A549 (cell line): Measurements from ENCODE around the gene ZMYND12. TPM values are rescaled to one million over a fixed set of nuclear protein-coding genes. Genes with fewer than 3 reads are reported as not detected.
A peak's percentile ranks its signal among the peaks of the same experiment; 100 is the strongest.
"Not testable (repeated sequence)": the region's sequence is repeated elsewhere in the genome, so short reads cannot be mapped to it uniquely, and the experiment has no call there.

Experiments
- ATAC-seq, 2 experiments: fragments of 200-7000 bp in 1 of 2; fragments of >200 bp in 1 of 2; cut with Nextera tagmentation in 1 of 2; cut with Tn5 transposase in 1 of 2; 3 replicates each; pipeline versions ENCODE4 v1.8.0 to v1.9.1; 2018 to 2020; ENCODE audit warnings: mild to moderate bottlenecking in 1 of 2, moderate library complexity in 1 of 2
- CTCF ChIA-PET: fragments of 300-600 bp; sonication (Branson Sonifier 250); formaldehyde crosslinking; extraction: SDS; loops from one replicate; lab custom pipeline; 2021; ENCODE audit warnings: antibody characterized with exemption, inconsistent platforms; lab: Yijun Ruan, JAX
- POLR2A ChIA-PET: fragments of 350-600 bp; formaldehyde crosslinking; extraction: SDS; loops from one replicate; lab custom pipeline; 2021; ENCODE audit warnings: antibody characterized with exemption, inconsistent platforms; lab: Yijun Ruan, JAX
- DNase-seq, 2 experiments: peaks; one replicate each; pipeline versions ENCODE4 v3.0.0 to v3.0.0-alpha.2; 2011 to 2016; ENCODE audit warnings: low read depth in 1 of 2, low spot score in 1 of 2
- FAIRE-seq: peaks from 2 replicates; lab custom pipeline; 2011; peaks lifted over from hg19 to GRCh38; lab: Jason Lieb, UNC
- H3K27ac ChIP-seq, 2 experiments: fragments of >200 bp; sonication (Bioruptor Twin); formaldehyde crosslinking; 3 replicates each; pipeline ENCODE4 v1.5.1; 2016 to 2017
- H3K4me1 ChIP-seq: fragments of >200 bp; sonication (Bioruptor Twin); formaldehyde crosslinking; 3 replicates; pipeline ENCODE4 v1.6.1; 2016
- H3K4me2 ChIP-seq: fragments of >200 bp; sonication (Bioruptor Twin); formaldehyde crosslinking; 3 replicates; pipeline ENCODE4 v1.6.1; 2016
- H3K4me3 ChIP-seq: fragments of >200 bp; sonication (Bioruptor Twin); formaldehyde crosslinking; 3 replicates; pipeline ENCODE4 v1.5.1; 2016
- H3K9me3 ChIP-seq: fragments of >200 bp; sonication (Bioruptor Twin); formaldehyde crosslinking; 3 replicates; pipeline ENCODE4 v1.6.1; 2016
- CBX2 ChIP-seq: fragments of 200-600 bp; sonication (generic); IDR thresholded peaks from 2 replicates; pipeline ENCODE4 v1.6.1; 2016; ENCODE audit warnings: low read depth, mild to moderate bottlenecking, borderline replicate concordance
- CTCF ChIP-seq: fragments of >200 bp; sonication (Bioruptor Twin); formaldehyde crosslinking; IDR thresholded peaks from 3 replicates; pipeline ENCODE4 v1.5.1; 2016
- E2F6 ChIP-seq: IDR thresholded peaks from 2 replicates; pipeline ENCODE4 v1.6.1; 2012; ENCODE audit warnings: low read depth, borderline replicate concordance
- EHF ChIP-seq: fragments of 250-450 bp; sonication (Bioruptor Pico); IDR thresholded peaks from 2 replicates; pipeline ENCODE4 v1.5.0; 2020; ENCODE audit warnings: mild to moderate bottlenecking
- FOSL2 ChIP-seq, 2 experiments: fragments of 450-650 bp in 1 of 2; fragments of >200 bp in 1 of 2; sonication (Bioruptor Twin) in 1 of 2; formaldehyde crosslinking; IDR thresholded peaks; 2 replicates each; pipeline versions ENCODE4 v1.5.0 to v1.6.1; 2016 to 2020; ENCODE audit warnings: mild to moderate bottlenecking in 1 of 2, moderate library complexity in 1 of 2
- KDM1A ChIP-seq: fragments of 200-600 bp; sonication (generic); IDR thresholded peaks from 2 replicates; pipeline ENCODE4 v1.6.1; 2016; ENCODE audit warnings: low read depth, mild to moderate bottlenecking
- POLR2AphosphoS2 ChIP-seq: conservative IDR thresholded peaks from 2 replicates; pipeline ENCODE4 v1.6.1; 2012; ENCODE audit warnings: low read length, improper control_type of control experiment, inconsistent platforms
- RAD21 ChIP-seq, 2 experiments: fragments of >200 bp in 1 of 2; sonication (Bioruptor Twin) in 1 of 2; formaldehyde crosslinking in 1 of 2; IDR thresholded peaks in 1 of 2; conservative IDR thresholded peaks in 1 of 2; 2 replicates in 1 of 2; 3 replicates in 1 of 2; pipeline ENCODE4 v1.6.1; 2012 to 2018; ENCODE audit warnings: inconsistent platforms in 1 of 2
- REST ChIP-seq: fragments of 200-600 bp; sonication (generic); IDR thresholded peaks from 2 replicates; pipeline ENCODE4 v1.6.1; 2016; ENCODE audit warnings: antibody characterized with exemption, mild to moderate bottlenecking, moderate library complexity
- RFX5 ChIP-seq: fragments of 450-650 bp; IDR thresholded peaks from 2 replicates; pipeline ENCODE4 v1.7.1; 2014; ENCODE audit warnings: antibody characterized with exemption, mild to moderate bottlenecking, moderate library complexity
- TP53 ChIP-seq: fragments of 250-450 bp; sonication (Bioruptor Pico); IDR thresholded peaks from 2 replicates; pipeline ENCODE4 v1.5.0; 2021; ENCODE audit warnings: mild to moderate bottlenecking, moderate library complexity
- ZFP36 ChIP-seq: fragments of 450-650 bp; IDR thresholded peaks from 2 replicates; pipeline ENCODE4 v1.6.1; 2014; ENCODE audit warnings: borderline replicate concordance; ENCODE audit not compliant: partially characterized antibody
- WGBS: methylation state at CpG from one replicate; pipeline ENCODE4 v1.1.6; 2017; ENCODE audit errors: missing lambda C conversion rate; 5-methylcytosine and 5-hydroxymethylcytosine counted together
- polyA plus RNA-seq, 4 experiments: library from polyadenylated mRNA; depleted of rRNA in 3 of 4; stranded (reverse); fragments of >200 nt; fragmentation: RNase III in 1 of 4; extraction: RNeasy Plus Mini Kit Qiagen cat#74134 plus additional on column Dnase treatment in 1 of 4; gene quantifications; 2 replicates in 3 of 4; 3 replicates in 1 of 4; pipeline ENCODE4 v1.2.3, GENCODE V29; 2011 to 2017

ZMYND12 gene
- polyA plus RNA-seq, 2 of the 4 experiments (the other 2 are of a cell fraction), result 0.37 to 0.90 TPM

- no peak for TF ChIP-seq TP53 (CRISPR knock-in tag)
- no peak for TF ChIP-seq RFX5
- no peak for TF ChIP-seq EHF (CRISPR knock-in tag)
- TF ChIP-seq FOSL2 (IDR thresholded peaks at IDR 0.05), result no peak
- no peak for TF ChIP-seq FOSL2 (CRISPR knock-in tag; IDR thresholded peaks at IDR 0.05)
- no peak for TF ChIP-seq KDM1A
- no peak for TF ChIP-seq POLR2AphosphoS2
- no peak for TF ChIP-seq CTCF
- no peak for TF ChIP-seq REST
- no peak for TF ChIP-seq RAD21 (conservative IDR thresholded peaks at IDR 0.05 in 1 of 2, IDR thresholded peaks at IDR 0.05 in 1 of 2)
- TF ChIP-seq CBX2, result no peak
- no peak for TF ChIP-seq ZFP36
- no peak; the same call in 1 of the 2 replicates for TF ChIP-seq E2F6
Observed at GRCh38 chr1:42456010-42456753, at the start of gene ZMYND12, which contains the start of gene PPCS (continued).

GRCh38 chr1:42504535-42505128 is 48.8 kb upstream of the ZMYND12 start:
- FAIRE-seq, result no peak

GRCh38 chr1:42502031-42502430 is 46.2 kb upstream of the ZMYND12 start:
- POLR2A ChIA-PET, DNase-seq, H3K27ac ChIP-seq, H3K4me3 ChIP-seq, FAIRE-seq, ATAC-seq, H3K4me2 ChIP-seq, H3K4me1 ChIP-seq: not testable (repeated sequence)
- H3K9me3 ChIP-seq, result peaks cover 19% of the 10 kb centered on the region
- 71% methylated on average over 3 of the region's 11 CpGs for WGBS
- CTCF ChIA-PET, result interaction anchor here (0.6 kb wide), 1 partner anchor 137 kb away, joined by 3 read pairs; no protein-coding TSS in a partner anchor

More at GRCh38 chr1:42504535-42505128, 48.8 kb upstream of the ZMYND12 start:
- WGBS, result 52% methylated on average over 2 of the region's 2 CpGs
- ChIA-PET POLR2A (no interaction called here), CTCF (no interaction called here)
- TF ChIP-seq ZFP36 (peak; percentile 74), CTCF (no peak)
- H3K4me3 ChIP-seq, result no peak overlapping the region
- H3K27ac ChIP-seq, result no peak overlapping the region
- peaks cover 21% of the 10 kb centered on the region for H3K9me3 ChIP-seq
- H3K4me2 ChIP-seq, result no peak overlapping the region
- DNase-seq (no peak), ATAC-seq (no peak)
- H3K4me1 ChIP-seq, result no peaks in the 10 kb centered on the region
